Upper lobe of left lung (tissue), 6 donors: ENCODE results near the gene FAM171A2. TPM values are rescaled to one million over a fixed set of nuclear protein-coding genes. Genes with fewer than 3 reads are reported as not detected.

ENCODE experiments used
- ATAC-seq, 2 donors: fragments of 200-7000 bp; cut with Tn5 transposase; one replicate each; pipeline ENCODE4 v1.9.1; 2022; ENCODE audit warnings: mild to moderate bottlenecking in 2 of 2, moderate library complexity in 2 of 2; ENCODE audit not compliant: low FRiP score in 2 of 2
- DNase-seq, 2 donors: peaks; one replicate each; pipeline ENCODE4 v3.0.0-alpha.2; 2019 to 2020
- H3K27ac ChIP-seq, 4 donors: fragments of 200-600 bp; sonication (generic); one replicate each; pipeline ENCODE4 v1.5.1; 2016 to 2019
- H3K27me3 ChIP-seq, 4 donors: fragments of 200-600 bp; sonication (generic); one replicate each; pipeline ENCODE4 v1.5.1; 2017 to 2019
- H3K36me3 ChIP-seq, 4 donors: fragments of 200-600 bp; sonication (generic); one replicate each; pipeline ENCODE4 v1.5.1; 2016 to 2019
- H3K4me1 ChIP-seq, 4 donors: fragments of 200-600 bp; sonication (generic); one replicate each; pipeline ENCODE4 v1.5.1; 2018 to 2019
- H3K4me3 ChIP-seq, 4 donors: fragments of 200-600 bp; sonication (generic); one replicate each; pipeline ENCODE4 v1.5.1; 2017 to 2019; ENCODE audit warnings: mild to moderate bottlenecking in 2 of 4, moderate library complexity in 1 of 4
- H3K9me3 ChIP-seq, 4 donors: fragments of 200-600 bp; sonication (generic); one replicate each; pipeline ENCODE4 v1.5.1; 2018 to 2019
- CTCF ChIP-seq, 6 experiments: fragments of 450-650 bp in 4 of 6; fragments of 200-600 bp in 2 of 6; sonication (generic) in 2 of 6; IDR thresholded peaks; one replicate each; pipeline ENCODE4 v1.5.1; 2016 to 2019; ENCODE audit warnings: antibody characterized with exemption in 6 of 6
- EP300 ChIP-seq, 4 donors: sonication (generic); formaldehyde crosslinking; IDR thresholded peaks; one replicate each; pipeline ENCODE4 v1.5.1; 2017; ENCODE audit warnings: antibody characterized with exemption in 4 of 4, control low read depth in 2 of 4
- POLR2A ChIP-seq, 4 donors: fragments of 450-650 bp; IDR thresholded peaks; one replicate each; pipeline ENCODE4 v1.5.1; 2016 to 2017; ENCODE audit warnings: antibody characterized with exemption in 4 of 4, mild to moderate bottlenecking in 2 of 4
- POLR2AphosphoS5 ChIP-seq, 2 donors: sonication (generic); formaldehyde crosslinking; IDR thresholded peaks; one replicate each; pipeline ENCODE4 v1.5.1; 2017; ENCODE audit warnings: antibody characterized with exemption in 2 of 2
- WGBS, 2 donors: methylation state at CpG; one replicate each; pipeline ENCODE4 v1.1.5; 2017 to 2018; 5-methylcytosine and 5-hydroxymethylcytosine counted together
- total RNA-seq, 6 donors: library from RNA; depleted of rRNA in 4 of 6; stranded (reverse); fragments of >200 nt in 4 of 6; gene quantifications; one replicate each; pipeline versions ENCODE4 v1.1.0 to v1.2.1, GENCODE V29; 2016 to 2021
- donor health status: DM: no; HTN: no; CAD: no; lungs with moderate emphysema.
- donor health status: DM: no; HTN: yes; CAD: no; lungs with severe emphysema.

Gene FAM171A2
- total RNA-seq, 6 donors from 2014 or later: 0.61 to 4.6 (median 0.98) TPM; not detected in 1

- ATAC-seq (no peak), DNase-seq (no peak)
- TF ChIP-seq POLR2AphosphoS5 (IDR thresholded peaks at IDR 0.05): no peak
- TF ChIP-seq CTCF (IDR thresholded peaks at IDR 0.05): no peak
- no peak for TF ChIP-seq EP300 (IDR thresholded peaks at IDR 0.05)
- TF ChIP-seq POLR2A (IDR thresholded peaks at IDR 0.05): no peak
- 67 to 77% methylated on average over 6 of the region's 6 CpGs for WGBS, 2 donors
- Histone ChIP-seq H3K27ac (no peak overlapping the region), H3K9me3 (no peaks in the 10 kb centered on the region), H3K27me3 (peaks cover 0 to 9% (median 3%) of the 10 kb centered on the region in 4 donors), H3K36me3 (no peaks in the 10 kb centered on the region), H3K4me1 (peaks cover 11 to 30% (median 18%) of the 10 kb centered on the region in 4 donors), H3K4me3 (no peak overlapping the region)
These were observed 4.6 kb downstream of the FAM171A2 start for GRCh38 chr17:44359006-44359405.

DNA sequence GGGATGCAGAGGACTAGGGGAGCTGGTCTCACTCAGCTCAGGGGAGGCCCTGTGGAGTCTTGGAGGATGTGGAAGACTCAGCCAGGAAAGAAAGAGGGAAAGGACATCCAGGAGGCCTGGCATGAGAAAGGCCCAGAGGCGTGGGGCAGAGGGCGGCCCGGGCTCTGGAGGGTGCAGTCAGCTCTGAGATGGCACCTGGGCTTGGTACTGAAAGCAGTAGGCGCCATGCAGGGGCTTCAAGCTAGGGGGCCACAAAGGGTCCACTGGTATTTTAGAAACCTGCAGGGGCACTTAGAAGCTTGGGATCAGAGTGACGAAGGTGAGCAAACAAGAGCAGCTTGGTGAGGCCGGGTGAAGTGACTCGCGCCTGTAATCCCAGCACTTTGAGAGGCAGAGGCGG lies 5.6 kb downstream of the FAM171A2 start:
- Histone ChIP-seq H3K4me1 (peaks cover 10 to 28% (median 12%) of the 10 kb centered on the region in 4 donors), H3K9me3 (no peaks in the 10 kb centered on the region), H3K4me3 (no peak overlapping the region), H3K27me3 (peaks cover 0 to 7% (median 3%) of the 10 kb centered on the region in 4 donors), H3K36me3 (peaks cover 0 to 6% (median 1%) of the 10 kb centered on the region in 4 donors), H3K27ac (no peak overlapping the region)
- DNase-seq: no peak
- no peak for ATAC-seq
- 89 to 90% methylated on average over 9 of the region's 9 CpGs for WGBS, 2 donors
- no peak for TF ChIP-seq EP300 (IDR thresholded peaks at IDR 0.05)
- TF ChIP-seq POLR2A (IDR thresholded peaks at IDR 0.05): no peak
- no peak for TF ChIP-seq CTCF (IDR thresholded peaks at IDR 0.05)
- no peak for TF ChIP-seq POLR2AphosphoS5 (IDR thresholded peaks at IDR 0.05)

GRCh38 chr17:44356241-44356640 lies 7.4 kb downstream of the FAM171A2 start:
- H3K27me3 ChIP-seq: no peaks in the 10 kb centered on the region
- H3K27ac ChIP-seq: no peak overlapping the region
- no peaks in the 10 kb centered on the region for H3K9me3 ChIP-seq
- peaks cover 9 to 24% (median 19%) of the 10 kb centered on the region in 4 donors for H3K36me3 ChIP-seq
- peak in 1 of 2 donors; percentile 66 for DNase-seq
- ATAC-seq: no peak
- WGBS, 2 donors: 86 to 92% methylated on average over 9 to 11 of the region's 11 CpGs
- TF ChIP-seq CTCF (IDR thresholded peaks at IDR 0.05) (no peak), POLR2AphosphoS5 (IDR thresholded peaks at IDR 0.05) (no peak), POLR2A (IDR thresholded peaks at IDR 0.05) (no peak), EP300 (IDR thresholded peaks at IDR 0.05) (no peak)
- H3K4me1 ChIP-seq: peaks cover 0 to 14% (median 0%) of the 10 kb centered on the region in 4 donors
- H3K4me3 ChIP-seq: no peak overlapping the region

DNA sequence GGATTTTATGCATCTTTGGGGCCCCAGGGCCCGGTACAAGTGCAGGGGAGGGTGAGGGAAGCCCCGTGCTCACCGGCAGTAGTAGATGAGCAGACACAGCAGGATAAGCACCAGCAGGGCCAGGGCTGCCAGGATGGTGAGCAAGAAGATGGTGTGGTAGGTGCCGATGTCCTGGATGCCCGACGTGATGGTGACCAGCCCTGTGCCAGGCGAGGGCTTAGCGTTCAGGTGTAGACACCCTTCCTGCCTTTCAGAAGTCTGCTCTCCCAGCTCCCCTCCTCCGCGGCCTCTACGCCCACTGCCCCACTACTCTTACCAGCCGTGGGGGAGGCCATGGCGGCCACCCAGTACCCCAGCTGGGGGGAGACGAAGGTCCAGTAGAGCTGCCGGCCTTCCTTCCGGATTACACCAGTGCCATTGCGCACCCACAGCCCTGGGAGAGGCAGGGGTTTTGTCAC lies 8.0 kb downstream of the FAM171A2 start:
- TF ChIP-seq CTCF (IDR thresholded peaks at IDR 0.05): no peak
- no peak for ATAC-seq
- peak in 1 of 2 donors; percentile 55 for DNase-seq
- Histone ChIP-seq H3K9me3 (no peaks in the 10 kb centered on the region), H3K27ac (no peak overlapping the region), H3K4me3 (no peak overlapping the region), H3K27me3 (no peaks in the 10 kb centered on the region), H3K36me3 (peaks cover 14 to 30% (median 24%) of the 10 kb centered on the region in 4 donors), H3K4me1 (peaks cover 0 to 14% (median 0%) of the 10 kb centered on the region in 4 donors)
- 74 to 84% methylated on average over 12 to 15 of the region's 17 CpGs for WGBS, 2 donors
